ENCODE results near the gene RAB15. TPM values are rescaled to one million over a fixed set of nuclear protein-coding genes. Genes with fewer than 3 reads are reported as not detected.
A peak's percentile ranks its signal among the peaks of the same experiment; 100 is the strongest.

The RAB15 gene
- total and polyA plus RNA-seq, 2 donors from 2014 or later, result 18.3 to 21.7 TPM

DNA sequence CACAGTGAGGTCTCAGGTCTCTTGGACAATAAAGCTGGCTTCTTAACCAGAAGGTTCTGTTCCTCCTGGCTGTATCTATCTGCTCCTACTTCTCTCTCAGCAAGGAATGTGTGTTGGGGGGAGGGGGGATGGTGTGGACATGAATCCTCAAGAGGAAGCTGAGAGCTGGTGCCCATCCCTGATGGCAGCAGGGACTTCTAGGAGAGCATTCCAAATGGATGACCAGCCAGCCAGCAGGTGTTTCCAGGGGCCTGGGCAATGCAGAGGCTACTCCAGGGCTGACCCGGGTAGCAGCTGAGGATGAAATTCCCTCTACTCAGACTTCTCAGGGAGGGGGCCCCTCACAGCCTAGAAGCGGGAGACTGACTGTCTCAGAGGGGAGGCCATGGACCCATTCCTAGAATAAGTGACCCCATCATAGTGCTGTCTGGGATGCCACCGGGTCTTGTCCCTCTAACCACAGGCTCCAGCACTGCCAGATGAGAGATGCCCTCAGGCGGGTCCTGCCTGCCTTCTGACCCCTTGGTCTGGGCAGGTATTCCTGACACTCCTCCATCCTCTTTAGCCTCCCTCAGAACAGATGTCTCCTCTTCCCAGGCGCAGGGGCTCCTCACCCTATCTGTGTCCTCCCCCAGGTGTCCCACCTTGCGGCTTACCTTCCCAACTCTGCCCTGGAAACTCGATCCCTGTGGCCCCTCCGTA is 1.2 kb downstream of the RAB15 start:
- H3K4me3 ChIP-seq (ENCODE audit: low read length in 3 of 3), result peak overlapping the region in 2 of 3 donors; percentile 64 to 66
- no peaks in the 10 kb centered on the region for H3K27me3 ChIP-seq (ENCODE audit: control insufficient read depth, insufficient read depth, low read length)
- intact Hi-C loops (cut with DNase I), result no loop called here
- TF ChIP-seq, protein P1, sequence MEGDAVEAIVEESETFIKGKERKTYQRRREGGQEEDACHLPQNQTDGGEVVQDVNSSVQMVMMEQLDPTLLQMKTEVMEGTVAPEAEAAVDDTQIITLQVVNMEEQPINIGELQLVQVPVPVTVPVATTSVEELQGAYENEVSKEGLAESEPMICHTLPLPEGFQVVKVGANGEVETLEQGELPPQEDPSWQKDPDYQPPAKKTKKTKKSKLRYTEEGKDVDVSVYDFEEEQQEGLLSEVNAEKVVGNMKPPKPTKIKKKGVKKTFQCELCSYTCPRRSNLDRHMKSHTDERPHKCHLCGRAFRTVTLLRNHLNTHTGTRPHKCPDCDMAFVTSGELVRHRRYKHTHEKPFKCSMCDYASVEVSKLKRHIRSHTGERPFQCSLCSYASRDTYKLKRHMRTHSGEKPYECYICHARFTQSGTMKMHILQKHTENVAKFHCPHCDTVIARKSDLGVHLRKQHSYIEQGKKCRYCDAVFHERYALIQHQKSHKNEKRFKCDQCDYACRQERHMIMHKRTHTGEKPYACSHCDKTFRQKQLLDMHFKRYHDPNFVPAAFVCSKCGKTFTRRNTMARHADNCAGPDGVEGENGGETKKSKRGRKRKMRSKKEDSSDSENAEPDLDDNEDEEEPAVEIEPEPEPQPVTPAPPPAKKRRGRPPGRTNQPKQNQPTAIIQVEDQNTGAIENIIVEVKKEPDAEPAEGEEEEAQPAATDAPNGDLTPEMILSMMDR (IDR thresholded peaks at IDR 0.05; ENCODE audit: borderline replicate concordance, extremely low read depth, insufficient read depth), result no peak
- H3K36me3 ChIP-seq (ENCODE audit: control insufficient read depth in 2 of 3, insufficient read depth in 3 of 3, low read length in 3 of 3), result no peaks in the 10 kb centered on the region
- peak overlapping the region; percentile 32 to 60 for H3K27ac ChIP-seq (ENCODE audit: low read depth in 2 of 2, low read length in 2 of 2)
- H3K9ac ChIP-seq (ENCODE audit: low read length in 3 of 3), result peak overlapping the region in 1 of 3 donors; percentile 78
- H3K9me3 ChIP-seq (ENCODE audit: control insufficient read depth in 2 of 3, insufficient read depth in 1 of 3, low read length in 3 of 3), result no peaks in the 10 kb centered on the region
- FAIRE-seq (no peak), DNase-seq (peak in 3 of 5 donors; percentile 29 to 58 (median 39))
- peaks cover 0 to 9% (median 0%) of the 10 kb centered on the region in 3 donors for H3K4me1 ChIP-seq (ENCODE audit: control insufficient read depth in 2 of 3, insufficient read depth in 2 of 3, low read depth in 1 of 3, low read length in 3 of 3)

DNA sequence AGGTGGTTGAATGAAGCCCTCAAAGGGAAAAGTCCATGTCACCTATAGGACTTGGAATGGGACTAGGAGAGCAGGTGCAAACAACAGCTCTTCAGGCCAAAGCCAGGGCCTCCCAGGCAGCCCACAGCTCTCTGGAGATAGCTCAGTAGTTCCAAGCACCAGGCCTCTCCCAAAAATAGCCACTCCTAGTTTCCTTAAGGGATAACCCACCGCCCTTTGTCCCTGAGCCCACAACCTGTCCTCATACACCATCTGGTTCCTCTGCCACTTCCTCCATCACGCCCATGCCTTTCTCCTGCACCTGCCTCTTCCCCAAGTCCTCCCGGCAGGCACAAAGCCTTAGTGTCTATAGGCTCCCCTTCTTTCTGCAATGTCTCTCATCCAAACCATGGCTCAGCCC is 2.1 kb downstream of the RAB15 start:
- Histone ChIP-seq H3K27ac (ENCODE audit: low read depth in 2 of 2, low read length in 2 of 2) (peak overlapping the region in 1 of 2 donors; percentile 13), H3K36me3 (ENCODE audit: control insufficient read depth in 2 of 3, insufficient read depth in 3 of 3, low read length in 3 of 3) (no peaks in the 10 kb centered on the region), H3K27me3 (ENCODE audit: control insufficient read depth, insufficient read depth, low read length) (no peaks in the 10 kb centered on the region), H3K9me3 (ENCODE audit: control insufficient read depth in 2 of 3, insufficient read depth in 1 of 3, low read length in 3 of 3) (no peaks in the 10 kb centered on the region), H3K4me3 (ENCODE audit: low read length in 3 of 3) (no peak overlapping the region), H3K9ac (ENCODE audit: low read length in 3 of 3) (no peak overlapping the region), H3K4me1 (ENCODE audit: control insufficient read depth in 2 of 3, insufficient read depth in 2 of 3, low read depth in 1 of 3, low read length in 3 of 3) (peaks cover 0 to 9% (median 0%) of the 10 kb centered on the region in 3 donors)
- intact Hi-C loops (cut with DNase I), result no loop called here
- TF ChIP-seq, protein P1 (IDR thresholded peaks at IDR 0.05; ENCODE audit: borderline replicate concordance, extremely low read depth, insufficient read depth), result no peak
- no peak for FAIRE-seq
- DNase-seq, result no peak

DNA sequence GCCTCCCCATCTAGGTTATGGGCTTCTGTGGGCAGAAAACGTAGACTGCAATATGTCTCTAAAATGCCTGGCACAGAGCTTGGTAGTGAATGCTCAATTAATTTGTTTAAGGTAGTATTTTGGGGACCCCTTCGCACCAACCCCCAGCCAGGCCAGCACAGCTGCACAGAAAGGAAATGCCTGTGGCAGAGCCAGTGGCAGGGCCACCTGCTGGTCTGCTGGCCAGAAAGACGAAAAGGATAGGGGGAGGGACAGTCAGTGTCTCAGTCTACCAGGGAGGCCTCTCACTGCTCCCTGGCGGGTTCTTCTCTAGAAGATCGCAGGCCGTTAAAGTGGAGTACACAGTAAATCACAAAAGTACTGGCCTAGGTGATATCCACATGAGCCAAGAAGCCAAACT is 3.5 kb downstream of the RAB15 start:
- H3K4me1 ChIP-seq (ENCODE audit: control insufficient read depth in 2 of 3, insufficient read depth in 2 of 3, low read depth in 1 of 3, low read length in 3 of 3), result peaks cover 0 to 9% (median 0%) of the 10 kb centered on the region in 3 donors
- no peak overlapping the region for H3K9ac ChIP-seq (ENCODE audit: low read length in 3 of 3)
- H3K27ac ChIP-seq (ENCODE audit: low read depth in 2 of 2, low read length in 2 of 2), result no peak overlapping the region

More for the DNA sequence above, 3.5 kb downstream of the RAB15 start:
- TF ChIP-seq, protein P1 (IDR thresholded peaks at IDR 0.05; ENCODE audit: borderline replicate concordance, extremely low read depth, insufficient read depth), result no peak
- Histone ChIP-seq H3K27me3 (ENCODE audit: control insufficient read depth, insufficient read depth, low read length) (no peaks in the 10 kb centered on the region), H3K4me3 (ENCODE audit: low read length in 3 of 3) (no peak overlapping the region), H3K36me3 (ENCODE audit: control insufficient read depth in 2 of 3, insufficient read depth in 3 of 3, low read length in 3 of 3) (no peaks in the 10 kb centered on the region), H3K9me3 (ENCODE audit: control insufficient read depth in 2 of 3, insufficient read depth in 1 of 3, low read length in 3 of 3) (no peaks in the 10 kb centered on the region)
- FAIRE-seq (no peak), DNase-seq (no peak)
- intact Hi-C loops (cut with DNase I), result no loop called here

Data from kidney (tissue), 14 donors.